ENCODE measurements around the gene ZNF438. TPM values are rescaled to one million over a fixed set of nuclear protein-coding genes. Genes with fewer than 3 reads are reported as not detected.

Gene ZNF438
- total RNA-seq, 1 experiment from 2014 or later, result 0.83 TPM

DNA sequence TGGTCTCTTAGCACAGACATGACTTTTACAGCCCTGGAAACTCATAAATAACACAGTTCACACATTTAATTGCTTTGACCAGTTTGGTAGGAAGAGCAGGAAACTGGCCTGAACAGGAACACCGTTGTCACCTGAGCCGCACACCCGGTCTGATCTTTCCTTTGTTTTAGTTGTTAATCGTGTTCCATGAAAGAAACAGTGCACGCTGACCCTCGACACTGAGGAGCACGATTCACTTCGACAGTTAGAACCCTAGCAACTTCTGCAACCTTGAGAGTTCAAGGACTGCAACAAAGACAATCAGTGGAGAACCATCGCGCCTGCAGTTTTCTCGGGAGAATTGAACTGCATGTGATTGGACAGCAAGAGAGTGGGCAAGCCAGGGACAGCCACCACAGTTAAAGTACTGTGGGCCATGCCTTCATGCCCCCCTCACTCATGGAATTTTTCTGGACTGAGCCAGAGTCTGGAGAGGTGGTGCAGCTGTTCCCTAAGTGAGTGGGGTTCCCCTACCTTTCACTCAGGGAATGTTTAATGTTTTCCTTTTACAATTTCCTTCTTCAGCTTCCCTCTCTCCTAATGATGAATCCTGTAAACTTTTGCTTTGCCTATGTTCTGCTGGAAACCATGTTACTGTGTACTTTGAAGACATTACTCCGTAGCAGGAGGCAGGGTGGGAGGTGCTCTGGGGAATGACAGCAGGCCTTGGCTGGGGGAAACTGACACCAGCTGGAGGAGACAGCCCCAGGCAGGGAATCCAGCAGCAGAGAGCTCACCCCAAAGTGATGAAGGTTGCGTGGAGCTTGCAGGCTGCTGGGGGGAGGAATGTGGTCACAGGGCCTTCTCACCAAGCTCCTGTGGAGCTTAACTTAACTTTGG is 198.7 kb downstream of the ZNF438 start:
- Histone ChIP-seq H2BK20ac (ENCODE audit: low read depth, low read length, poor library complexity, severe bottlenecking) (no peak overlapping the region), H2BK120ac (ENCODE audit: low read depth, low read length, poor library complexity, severe bottlenecking) (no peak overlapping the region), H3K23ac (ENCODE audit: insufficient read length, low read depth, low read length) (no peak overlapping the region), H4K20me1 (ENCODE audit: control insufficient read depth, insufficient read depth, insufficient read length) (no peaks in the 10 kb centered on the region), H4K91ac (ENCODE audit: insufficient read length, low read depth, low read length) (no peak overlapping the region), H3K27me3 (ENCODE audit: insufficient read depth, low read length) (no peaks in the 10 kb centered on the region), H3K9me3 (ENCODE audit: control insufficient read depth, low read depth, low read length) (no peaks in the 10 kb centered on the region), H2BK15ac (ENCODE audit: low read depth, low read length) (no peak overlapping the region), H3K4me2 (ENCODE audit: insufficient read depth, insufficient read length, low read length) (no peak overlapping the region), H2BK12ac (ENCODE audit: insufficient read length, low read depth, low read length) (no peak overlapping the region), H3K79me1 (ENCODE audit: insufficient read depth, low read depth, low read length, poor library complexity, severe bottlenecking) (no peaks in the 10 kb centered on the region), H4K8ac (replicated peaks; ENCODE audit: insufficient read length, low read depth, low read length) (no peak overlapping the region), H3K79me2 (ENCODE audit: insufficient read depth, low read length) (no peaks in the 10 kb centered on the region), H3K14ac (ENCODE audit: insufficient read depth, low read length) (no peak overlapping the region), H2AK5ac (ENCODE audit: insufficient read length, low read length) (no peak overlapping the region), H3K4me1 (ENCODE audit: insufficient read depth, low read length) (no peaks in the 10 kb centered on the region; the same call in 1 of the 2 replicates), H3K23me2 (ENCODE audit: insufficient read length, low read depth, low read length, poor library complexity, severe bottlenecking) (no peaks in the 10 kb centered on the region), H2BK5ac (ENCODE audit: insufficient read length, low read length) (no peak overlapping the region), H3K27ac (ENCODE audit: insufficient read length, low read depth, low read length) (no peak overlapping the region), H4K5ac (ENCODE audit: insufficient read length, low read depth, low read length) (no peak overlapping the region), H3K4ac (ENCODE audit: low read depth, low read length) (no peak overlapping the region), H3K18ac (ENCODE audit: insufficient read length, low read depth, low read length) (no peak overlapping the region), H3T11ph (ENCODE audit: low read length) (no peak overlapping the region), H3K9ac (ENCODE audit: extremely low read depth, insufficient read length, low read length) (no peak overlapping the region), H2AFZ (ENCODE audit: low read length) (no peak overlapping the region), H3K56ac (ENCODE audit: insufficient read length, low read depth, low read length) (no peak overlapping the region)
- H3K36me3 Mint-ChIP-seq (ENCODE audit: insufficient read depth in 1 of 3, low read depth in 3 of 3), result no peaks in the 10 kb centered on the region; a peak in 1 of 7 replicates
- no peak for DNase-seq
- H3K27ac Mint-ChIP-seq, result no peak overlapping the region; a peak in 2 of 7 replicates
- TF ChIP-seq, protein P1, sequence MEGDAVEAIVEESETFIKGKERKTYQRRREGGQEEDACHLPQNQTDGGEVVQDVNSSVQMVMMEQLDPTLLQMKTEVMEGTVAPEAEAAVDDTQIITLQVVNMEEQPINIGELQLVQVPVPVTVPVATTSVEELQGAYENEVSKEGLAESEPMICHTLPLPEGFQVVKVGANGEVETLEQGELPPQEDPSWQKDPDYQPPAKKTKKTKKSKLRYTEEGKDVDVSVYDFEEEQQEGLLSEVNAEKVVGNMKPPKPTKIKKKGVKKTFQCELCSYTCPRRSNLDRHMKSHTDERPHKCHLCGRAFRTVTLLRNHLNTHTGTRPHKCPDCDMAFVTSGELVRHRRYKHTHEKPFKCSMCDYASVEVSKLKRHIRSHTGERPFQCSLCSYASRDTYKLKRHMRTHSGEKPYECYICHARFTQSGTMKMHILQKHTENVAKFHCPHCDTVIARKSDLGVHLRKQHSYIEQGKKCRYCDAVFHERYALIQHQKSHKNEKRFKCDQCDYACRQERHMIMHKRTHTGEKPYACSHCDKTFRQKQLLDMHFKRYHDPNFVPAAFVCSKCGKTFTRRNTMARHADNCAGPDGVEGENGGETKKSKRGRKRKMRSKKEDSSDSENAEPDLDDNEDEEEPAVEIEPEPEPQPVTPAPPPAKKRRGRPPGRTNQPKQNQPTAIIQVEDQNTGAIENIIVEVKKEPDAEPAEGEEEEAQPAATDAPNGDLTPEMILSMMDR (conservative IDR thresholded peaks at IDR 0.05), result no peak
- peaks cover 18% of the 10 kb centered on the region for H3K27me3 Mint-ChIP-seq (ENCODE audit: low read depth)
- no CpG with 5 or more reads among the region's 13 CpGs for WGBS (ENCODE audit: extremely low coverage, insufficient read length, low lambda C conversion rate)
- 0 out of 5 replicates have a peak, but pooled peaks cover 0 to 2% of the 10 kb centered on the region in 2 experiments for H3K9me3 Mint-ChIP-seq
- H3K4me3 Mint-ChIP-seq, result no peak overlapping the region
- H3K4me1 Mint-ChIP-seq, result peaks cover 31 to 33% of the 10 kb centered on the region in 2 experiments
